ENCODE measurements around the gene CALY. TPM values are rescaled to one million over a fixed set of nuclear protein-coding genes. Genes with fewer than 3 reads are reported as not detected.
A peak's percentile ranks its signal among the peaks of the same experiment; 100 is the strongest.

Gene CALY
- total RNA-seq, 1 donor from 2014 or later: not detected

DNA sequence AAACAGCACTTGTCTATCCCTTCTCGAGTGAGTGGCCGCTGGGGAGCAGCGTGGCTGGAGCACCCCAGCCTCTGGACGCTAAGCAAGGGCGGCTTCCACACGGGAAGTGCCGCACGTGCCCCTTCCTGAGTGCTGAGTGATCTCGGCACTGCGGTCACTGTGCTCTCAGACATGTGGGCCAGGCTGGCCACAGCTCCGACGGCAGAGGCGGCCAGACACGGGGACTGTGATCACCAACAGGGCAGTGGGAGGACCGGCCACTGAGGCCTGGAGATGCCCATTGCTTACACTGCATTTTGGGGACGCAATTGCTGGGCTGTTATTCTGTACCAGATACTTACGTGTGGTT lies 29.4 kb upstream of the CALY start:
- DNase-seq: no peak

DNA sequence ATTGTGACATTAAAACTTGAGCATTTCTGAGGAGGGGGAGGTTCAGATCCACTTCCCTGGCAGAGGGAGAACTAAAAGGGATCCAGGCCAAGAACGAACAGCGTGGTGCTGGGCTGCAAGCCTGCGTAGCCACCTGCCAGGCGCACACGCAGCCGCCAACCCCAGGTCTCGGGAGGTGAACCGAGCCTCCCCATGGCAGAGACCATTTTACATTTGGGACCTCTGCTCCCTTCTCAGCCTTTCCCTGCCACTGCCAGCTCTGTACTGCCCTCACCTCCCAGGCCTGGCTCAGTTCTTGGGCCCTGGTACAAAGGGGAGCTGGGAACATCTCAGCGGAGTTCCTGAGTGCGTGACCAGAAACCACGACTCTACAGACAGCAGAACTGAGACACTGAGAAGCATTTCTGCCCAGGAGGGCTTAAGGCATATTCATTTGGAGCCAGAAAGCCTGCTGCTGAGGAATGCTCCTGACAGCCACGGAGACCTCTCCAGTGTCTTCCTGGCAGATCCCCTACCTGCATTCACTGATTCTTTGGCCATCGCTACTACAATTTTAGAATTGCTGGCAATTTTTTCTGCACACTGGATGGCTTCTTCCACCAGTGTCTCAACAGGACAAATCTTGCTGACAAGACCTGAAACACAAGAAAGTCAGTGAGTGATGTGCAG lies 28.9 kb upstream of the CALY start:
- DNase-seq: no peak

GRCh38 chr10:133364645-133365431 lies 28.1 kb upstream of the CALY start:
- DNase-seq: no peak

DNA sequence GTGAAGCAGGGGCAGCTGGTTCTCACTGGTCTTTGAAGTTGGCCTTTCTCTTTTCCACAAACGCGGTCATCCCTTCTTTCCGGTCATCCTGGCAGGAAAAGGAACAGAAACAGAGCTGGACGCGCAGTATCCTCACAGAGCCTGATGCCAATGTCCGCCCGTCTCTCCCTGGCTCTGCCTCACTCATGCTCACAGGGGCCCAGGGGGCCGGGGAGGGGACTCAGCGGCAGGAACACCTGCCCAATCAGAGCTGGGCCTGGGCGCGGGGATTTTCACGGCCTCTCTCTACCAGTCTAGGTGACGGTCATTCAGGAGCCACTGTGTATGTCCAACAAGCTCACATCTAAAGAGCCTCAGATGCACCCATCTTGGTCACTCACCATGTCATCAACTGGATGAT lies 26.1 kb upstream of the CALY start:
- no peak for DNase-seq

DNA sequence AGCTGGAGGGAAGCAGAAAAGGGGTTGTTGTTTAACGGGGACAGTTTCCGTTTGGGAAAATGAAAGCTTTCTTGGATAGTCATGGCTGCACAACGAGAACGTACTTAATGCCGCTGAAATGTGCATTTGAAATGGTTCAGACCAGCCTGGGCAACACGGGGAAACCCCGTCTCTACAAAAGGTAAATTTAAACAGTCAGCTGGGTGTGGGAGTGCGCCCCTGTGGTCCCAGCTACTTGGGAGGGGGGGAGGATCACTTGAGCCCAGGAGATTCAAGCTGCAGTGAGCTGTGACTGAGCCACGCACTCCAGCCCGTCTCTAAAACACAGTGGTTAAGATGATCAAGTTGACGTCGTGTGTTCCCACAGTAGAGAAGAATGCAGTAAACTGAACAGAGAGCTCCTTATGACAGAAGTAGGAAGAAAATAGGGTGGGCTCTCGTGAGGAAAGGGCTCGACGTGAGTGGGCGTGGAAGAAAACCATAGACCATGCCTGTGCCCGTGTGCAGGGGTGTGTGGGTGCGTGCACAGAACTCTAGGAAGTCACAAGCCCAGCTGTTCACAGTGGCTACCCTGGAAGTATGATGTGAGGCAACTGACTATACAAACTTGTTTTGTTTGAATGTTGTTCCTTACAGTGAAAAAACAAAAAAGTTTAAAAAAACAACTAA lies 25.2 kb upstream of the CALY start:
- DNase-seq: no peak

GRCh38 chr10:133361227-133361626 lies 24.5 kb upstream of the CALY start:
- no peak for DNase-seq

DNA sequence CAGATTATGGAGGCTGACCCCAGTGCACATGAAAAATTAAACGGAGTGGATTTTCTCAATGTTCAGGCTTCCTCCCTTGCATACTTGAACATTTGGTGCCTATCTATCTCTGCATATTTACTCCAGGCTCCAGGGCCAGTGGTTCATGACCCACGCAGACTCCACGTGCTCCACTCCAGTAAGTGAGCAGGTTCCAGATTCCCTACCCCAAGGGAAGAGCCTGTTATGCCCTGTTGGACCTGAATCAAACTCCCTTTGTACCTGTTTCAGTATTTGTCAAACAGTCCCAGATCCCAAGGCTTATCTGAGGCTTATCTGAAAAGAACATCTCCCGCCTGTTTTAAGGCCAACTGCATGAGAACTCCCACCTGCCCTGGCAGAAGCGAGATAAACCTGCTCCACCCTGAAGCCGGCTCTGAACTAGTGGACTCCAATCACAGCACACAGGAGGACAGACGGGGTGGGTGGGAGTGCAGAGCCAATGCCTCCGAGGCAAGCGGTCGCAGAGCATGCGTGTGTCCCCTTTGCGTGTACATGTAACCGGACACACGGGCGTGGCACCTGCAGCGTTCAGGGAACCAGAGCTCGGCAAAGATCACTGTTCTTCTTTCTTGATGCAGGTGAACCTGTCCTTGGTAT lies 23.4 kb upstream of the CALY start:
- DNase-seq: no peak

GRCh38 chr10:133359554-133359971 lies 22.9 kb upstream of the CALY start:
- no peak for DNase-seq

DNA sequence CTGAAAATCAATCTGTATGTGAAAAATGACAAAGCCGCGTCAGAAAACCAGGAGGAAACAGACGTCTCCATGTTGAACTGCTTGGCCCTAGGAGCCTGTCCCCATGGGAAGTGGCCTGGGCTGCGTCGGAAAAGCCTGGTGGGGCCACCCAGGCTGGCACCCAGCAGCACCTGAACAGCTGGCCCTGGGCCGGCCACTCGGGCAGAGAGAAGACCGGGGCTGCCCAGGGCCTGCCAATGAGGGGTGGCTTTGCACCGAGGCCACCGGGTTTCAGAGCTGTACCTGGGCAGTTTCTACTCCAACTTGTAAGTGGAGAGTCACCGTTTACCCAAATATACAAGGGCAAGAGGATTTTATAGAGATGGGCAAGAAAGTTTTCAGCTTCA lies 22.2 kb upstream of the CALY start:
- DNase-seq: no peak

DNA sequence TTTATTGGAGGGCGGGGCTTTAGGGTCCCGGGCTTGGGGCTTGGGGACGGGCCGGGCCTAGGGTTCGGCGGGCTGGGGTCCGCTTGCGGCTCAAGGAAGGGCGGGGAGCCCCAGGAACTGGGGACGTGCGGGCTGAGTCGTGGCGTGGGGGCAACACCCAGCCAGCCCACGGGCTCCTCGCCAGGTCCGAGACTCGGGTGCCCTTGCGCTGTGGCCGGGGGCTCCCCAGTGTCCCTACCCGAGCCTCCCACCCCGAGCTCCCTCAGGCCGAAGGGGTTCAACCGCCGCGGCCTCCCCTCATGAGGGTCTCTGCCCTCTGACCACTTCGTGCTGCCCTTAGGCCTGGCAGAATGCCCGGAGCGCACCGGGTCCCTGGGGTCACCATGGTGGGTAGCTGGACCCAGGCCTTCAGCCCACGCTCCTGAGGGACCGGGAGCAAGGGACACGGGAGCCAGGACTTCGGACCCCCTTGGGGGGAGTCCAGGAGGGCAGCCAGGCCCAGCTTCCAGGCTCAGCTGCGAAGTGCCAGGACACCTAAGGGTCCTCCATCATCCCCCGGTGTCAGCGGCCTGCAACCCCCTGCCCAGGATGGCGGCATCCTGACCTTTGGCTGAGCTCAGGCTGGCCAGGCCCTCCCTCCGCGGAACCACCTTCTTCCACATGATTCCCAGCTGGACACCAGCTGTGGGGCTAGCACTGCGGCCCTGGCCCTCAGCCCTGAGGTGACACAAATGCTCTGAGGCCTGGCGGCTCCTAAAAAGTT lies 21.6 kb upstream of the CALY start:
- no peak for DNase-seq

GRCh38 chr10:133357285-133358161 lies 20.8 kb upstream of the CALY start, which contains the start of gene FUOM:
Gene FUOM, minus strand, starts transcription at chr10:133358019. Its CDS starts 12 bp downstream, at chr10:133358007.
- DNase-seq: peak; percentile 53

GRCh38 chr10:133356549-133357284 lies 20.0 kb upstream of the CALY start:
- DNase-seq: no peak

DNA sequence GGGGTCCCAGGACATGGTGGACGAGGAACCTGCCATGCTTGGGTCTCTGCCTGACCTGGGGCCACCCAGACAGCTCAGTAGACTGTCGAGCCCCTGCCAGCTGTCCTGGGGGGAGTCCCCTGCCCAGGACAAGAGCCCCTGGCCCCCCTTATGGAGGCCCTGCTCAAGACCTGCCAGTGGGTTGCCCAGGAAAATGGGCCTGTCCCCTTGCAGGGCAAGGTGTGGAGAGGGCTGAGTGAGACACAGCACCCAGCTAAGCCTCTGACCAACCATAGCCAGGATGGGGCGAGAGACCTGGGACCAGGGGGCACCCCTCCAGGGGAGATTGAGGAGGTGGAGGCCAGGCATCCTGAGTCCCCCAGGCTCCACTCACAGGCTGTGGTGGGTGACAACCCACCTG lies 19.3 kb upstream of the CALY start:
- no peak for DNase-seq

GRCh38 chr10:133355266-133355665 lies 18.6 kb upstream of the CALY start:
- no peak for DNase-seq

GRCh38 chr10:133354672-133355240 lies 18.1 kb upstream of the CALY start:
- DNase-seq: no peak

- DNase-seq: no peak
Observed at GRCh38 chr10:133353988-133354605, 17.4 kb upstream of the CALY start.

GRCh38 chr10:133353202-133353959 lies 16.7 kb upstream of the CALY start:
- no peak for DNase-seq

- no peak for DNase-seq
Observed at GRCh38 chr10:133351408-133352318, 15.0 kb upstream of the CALY start.
